ENCODE measurements around the gene NPTXR.

DNA sequence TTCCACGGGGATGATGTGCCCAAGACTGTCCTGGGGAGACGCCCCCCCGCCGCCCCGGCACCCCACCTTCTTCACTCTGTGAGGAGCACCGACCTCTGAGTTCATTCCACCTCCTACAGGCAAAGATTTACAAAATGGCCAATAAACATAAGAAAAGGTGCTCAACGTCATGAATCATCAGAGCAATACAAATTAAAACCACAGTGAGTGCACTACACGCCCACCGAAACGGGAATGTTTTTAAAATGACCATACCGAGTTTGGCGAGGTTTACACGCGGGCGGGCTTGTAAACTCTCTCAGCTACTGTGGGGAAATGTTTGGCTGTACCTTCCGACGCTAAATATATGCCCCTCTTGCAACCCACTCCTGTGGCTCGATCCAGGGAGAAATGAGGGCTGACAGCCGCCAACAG is 7.9 kb downstream of the NPTXR start:
- TF ChIP-seq CTCF (conservative IDR thresholded peaks at IDR 0.05; ENCODE audit: low read length) (no peak), EZH2phosphoT487 (IDR thresholded peaks at IDR 0.05; ENCODE audit: borderline replicate concordance, low read depth, low read length) (no peak)

Data from OCI-LY7 (cell line).